Parathyroid adenoma (tissue), 2 donors: ENCODE data around the gene AATK.

Experiments
- H2AFZ ChIP-seq: fragments of 300-600 bp; sonication (generic); one replicate; pipeline ENCODE4 v1.7.0; 2017; ENCODE audit warnings: antibody characterized with exemption, mild to moderate bottlenecking
- H3K27ac ChIP-seq: fragments of 300-600 bp; sonication (generic); one replicate; pipeline ENCODE4 v1.7.0; 2017
- H3K27me3 ChIP-seq: fragments of 300-600 bp; sonication (generic); one replicate; pipeline ENCODE4 v1.7.0; 2017; ENCODE audit warnings: low read length; ENCODE audit not compliant: control insufficient read depth, insufficient read depth
- H3K36me3 ChIP-seq: fragments of 300-600 bp; sonication (generic); one replicate; pipeline ENCODE4 v1.7.0; 2017; ENCODE audit warnings: low read length; ENCODE audit not compliant: control insufficient read depth, insufficient read depth
- H3K4me1 ChIP-seq: fragments of 300-600 bp; sonication (generic); one replicate; pipeline ENCODE4 v1.7.0; 2017; ENCODE audit warnings: control low read depth
- H3K4me2 ChIP-seq: fragments of 300-600 bp; sonication (generic); one replicate; pipeline ENCODE4 v1.7.0; 2017; ENCODE audit warnings: low read length
- H3K4me3 ChIP-seq: fragments of 300-600 bp; sonication (generic); one replicate; pipeline ENCODE4 v1.7.0; 2017; ENCODE audit warnings: low read depth, low read length
- H3K79me2 ChIP-seq: fragments of 300-600 bp; sonication (generic); one replicate; pipeline ENCODE4 v1.7.0; 2017; ENCODE audit warnings: control low read depth
- H3K9ac ChIP-seq: fragments of 300-600 bp; sonication (generic); one replicate; pipeline ENCODE4 v1.7.0; 2017; ENCODE audit warnings: mild to moderate bottlenecking
- H3K9me3 ChIP-seq: fragments of 300-600 bp; sonication (generic); one replicate; pipeline ENCODE4 v1.7.0; 2017; ENCODE audit warnings: low read length; ENCODE audit not compliant: control insufficient read depth
- CTCF ChIP-seq: fragments of 300-600 bp; sonication (generic); IDR thresholded peaks from one replicate; pipeline ENCODE4 v1.7.0; 2017; ENCODE audit warnings: antibody characterized with exemption, mild to moderate bottlenecking
- donor health status: primary hyperparathyroidism.

Gene AATK

DNA sequence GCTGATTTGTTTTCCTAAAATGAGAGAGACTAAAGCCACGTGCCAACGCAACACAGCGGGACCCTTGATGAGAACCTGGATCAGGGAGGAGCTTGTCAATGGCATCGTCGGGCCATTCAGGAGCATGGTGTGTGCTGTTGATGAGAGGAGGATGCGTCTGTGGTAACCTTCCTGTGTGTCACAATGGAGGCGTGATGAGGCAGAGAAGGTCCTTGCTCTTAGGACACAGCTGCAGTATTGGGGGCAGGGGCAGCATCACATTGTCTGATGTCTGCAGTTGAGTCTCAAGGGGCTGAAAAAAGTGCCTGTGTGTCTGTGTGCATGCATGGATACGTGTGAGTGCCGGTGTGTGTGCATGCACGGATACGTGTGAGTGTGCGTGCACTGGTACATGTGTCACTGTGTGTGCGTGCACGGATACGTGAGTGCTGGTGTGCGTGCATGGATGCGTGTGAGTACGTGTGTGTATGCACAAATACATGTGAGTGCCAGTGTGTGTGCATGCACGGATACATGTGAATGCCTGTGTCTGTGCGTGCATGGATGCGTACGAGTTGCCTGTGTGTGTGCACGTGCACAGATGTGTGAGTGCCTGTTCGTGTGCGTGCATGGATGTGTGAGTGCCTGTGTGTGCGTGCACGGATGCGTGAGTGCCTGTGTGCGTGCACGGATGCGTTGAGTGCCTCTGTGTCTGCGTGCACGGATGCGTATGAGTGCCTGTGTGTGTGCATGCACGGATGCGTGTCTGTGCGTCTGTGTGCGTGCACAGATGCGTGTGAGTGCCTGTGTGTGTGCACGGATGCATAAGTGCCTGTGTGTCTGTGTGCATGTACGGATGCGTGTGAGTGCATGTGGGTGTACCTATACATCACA, 91.8 kb downstream of the AATK start:
- no peak overlapping the region for H2AFZ ChIP-seq
- H3K27ac ChIP-seq = no peak overlapping the region
- H3K4me3 ChIP-seq = no peak overlapping the region
- H3K27me3 ChIP-seq = no peaks in the 10 kb centered on the region
- no peaks in the 10 kb centered on the region for H3K4me1 ChIP-seq
- no peak overlapping the region for H3K9ac ChIP-seq
- H3K36me3 ChIP-seq = no peaks in the 10 kb centered on the region
- no peak overlapping the region for H3K4me2 ChIP-seq
- H3K79me2 ChIP-seq = peaks cover 5% of the 10 kb centered on the region
- no peak for TF ChIP-seq CTCF
- no peaks in the 10 kb centered on the region for H3K9me3 ChIP-seq

- Histone ChIP-seq H3K36me3 (no peaks in the 10 kb centered on the region), H3K4me1 (no peaks in the 10 kb centered on the region), H3K4me3 (no peak overlapping the region), H3K27me3 (no peaks in the 10 kb centered on the region), H3K79me2 (peaks cover 4% of the 10 kb centered on the region), H2AFZ (no peak overlapping the region), H3K9ac (no peak overlapping the region), H3K9me3 (no peaks in the 10 kb centered on the region), H3K4me2 (no peak overlapping the region), H3K27ac (no peak overlapping the region)
- no peak for TF ChIP-seq CTCF
These were observed 94.0 kb downstream of the AATK start for GRCh38 chr17:81071761-81072741.

- Histone ChIP-seq H3K79me2 (no peaks in the 10 kb centered on the region), H2AFZ (no peak overlapping the region), H3K9me3 (no peaks in the 10 kb centered on the region), H3K27ac (no peak overlapping the region), H3K4me1 (peaks cover 10% of the 10 kb centered on the region), H3K9ac (no peak overlapping the region), H3K4me2 (no peak overlapping the region), H3K36me3 (no peaks in the 10 kb centered on the region), H3K4me3 (no peak overlapping the region), H3K27me3 (no peaks in the 10 kb centered on the region)
- TF ChIP-seq CTCF = no peak
These were observed 95.3 kb downstream of the AATK start for GRCh38 chr17:81070541-81071246.

DNA sequence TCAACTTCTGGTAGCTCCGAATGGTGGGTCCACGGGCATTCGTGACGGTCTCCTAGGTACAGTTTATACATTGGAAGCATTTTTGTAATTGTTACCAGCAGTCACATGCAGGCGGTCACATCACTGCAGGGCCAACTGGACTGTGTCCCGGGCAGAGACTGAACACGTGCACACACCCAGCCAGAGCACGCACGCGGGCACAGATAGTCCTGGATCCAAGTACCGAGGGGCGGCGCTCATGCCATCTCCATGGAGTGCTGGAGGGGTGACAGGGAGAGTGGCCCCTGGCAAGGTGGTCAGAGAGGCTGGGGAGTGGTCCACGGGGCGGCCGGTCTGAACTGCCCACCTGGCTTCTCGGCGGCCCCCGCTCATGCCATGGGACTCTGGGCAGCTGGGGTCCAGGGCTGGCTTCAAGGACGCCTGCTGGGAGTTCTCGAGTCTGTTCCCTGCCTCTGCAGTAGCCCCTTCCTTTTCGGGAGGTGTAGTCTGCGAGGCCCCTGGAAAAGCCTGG, 96.8 kb downstream of the AATK start:
- Histone ChIP-seq H3K4me1 (peaks cover 14% of the 10 kb centered on the region), H3K36me3 (no peaks in the 10 kb centered on the region), H3K4me2 (no peak overlapping the region), H3K9ac (no peak overlapping the region), H3K27ac (no peak overlapping the region), H3K79me2 (no peaks in the 10 kb centered on the region), H3K27me3 (no peaks in the 10 kb centered on the region), H2AFZ (no peak overlapping the region), H3K4me3 (no peak overlapping the region), H3K9me3 (no peaks in the 10 kb centered on the region)
- no peak for TF ChIP-seq CTCF
